Hematopoietic multipotent progenitor cell treated with erythropoietin and hydrocortisone succinate and interleukin-3 and kit ligand, for 6 days (in vitro differentiated cells): ENCODE results near the gene LYL1.

Experiments used
- DNase-seq: peaks from one replicate; pipeline ENCODE4 v3.0.0-alpha.2; 2015

Gene LYL1

DNA sequence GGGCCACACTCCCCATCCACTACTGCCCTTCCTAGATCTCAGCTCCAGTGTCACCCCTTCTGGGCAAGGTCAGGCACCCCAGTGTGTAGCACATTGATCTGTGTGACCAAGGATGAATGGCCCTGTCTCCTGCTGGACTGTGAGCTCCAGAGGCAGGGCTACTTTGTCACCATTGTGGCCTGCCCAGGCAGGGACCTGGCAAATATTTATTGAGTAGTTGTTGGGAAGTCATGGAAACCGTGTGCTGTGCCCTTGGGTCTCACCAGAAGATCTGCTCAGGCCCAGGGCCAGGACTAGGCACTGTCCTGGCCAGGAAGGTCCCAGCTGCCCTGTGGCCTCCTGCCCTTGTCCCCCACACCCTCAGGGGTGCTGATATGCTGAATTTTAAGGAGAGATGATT lies 25.9 kb upstream of the LYL1 start:
- no peak for DNase-seq

DNA sequence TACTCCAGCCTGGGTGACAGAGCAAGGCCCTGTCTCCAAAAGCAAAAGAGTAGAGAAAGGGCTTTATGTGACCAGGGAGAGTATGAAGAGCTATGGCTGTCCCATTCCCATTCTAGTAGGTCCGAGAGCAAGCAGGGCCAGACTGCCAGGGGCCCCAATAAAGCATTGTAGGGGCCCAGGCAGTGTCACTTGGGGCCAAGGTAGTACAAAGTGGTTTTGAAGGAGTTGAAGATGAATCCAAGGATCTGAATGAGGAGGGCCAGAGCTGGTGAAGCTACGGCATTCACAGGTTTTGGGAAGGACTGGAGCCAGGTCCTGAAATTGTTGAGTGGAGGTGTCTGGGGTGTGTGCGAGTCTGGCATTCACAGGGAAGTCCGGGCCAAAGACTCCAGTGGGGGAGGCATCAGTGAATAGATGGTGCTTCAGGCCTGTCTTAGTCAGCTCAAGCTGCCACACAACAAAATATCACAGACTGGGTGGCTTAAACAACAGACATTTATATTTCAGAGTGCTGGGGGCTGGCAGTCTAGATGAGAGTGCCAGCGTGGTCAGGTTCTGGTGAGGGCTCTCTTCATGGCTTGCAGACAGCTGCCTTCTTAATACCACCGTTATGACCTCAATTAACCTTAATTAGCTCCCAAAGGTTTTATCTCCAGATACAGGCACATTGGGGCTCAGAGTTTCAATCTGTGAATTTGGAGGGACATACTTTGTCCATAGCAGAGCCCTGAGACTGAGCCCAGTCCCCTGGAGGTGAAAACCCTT lies 25.3 kb upstream of the LYL1 start:
- DNase-seq, result peak; percentile 40

DNA sequence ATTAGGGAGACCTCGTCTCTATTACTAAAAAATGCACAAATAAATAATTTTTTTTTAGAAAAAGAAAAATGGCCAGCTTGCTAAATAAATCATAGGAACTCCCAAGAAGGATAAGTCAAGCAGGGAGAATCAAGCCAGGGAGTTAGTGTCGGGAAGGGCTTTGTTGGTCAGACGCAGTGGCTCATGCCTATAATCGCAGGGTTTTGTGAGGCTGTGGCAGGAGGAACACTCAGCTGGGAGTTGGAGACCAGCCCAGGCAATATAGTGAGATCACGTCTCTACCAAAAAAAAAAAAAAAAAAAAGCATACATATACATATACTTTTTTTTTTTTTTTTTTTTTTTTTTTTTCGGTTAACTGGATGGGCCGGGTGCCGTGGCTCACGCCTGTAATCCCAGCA lies 24.4 kb upstream of the LYL1 start:
- no peak for DNase-seq

DNA sequence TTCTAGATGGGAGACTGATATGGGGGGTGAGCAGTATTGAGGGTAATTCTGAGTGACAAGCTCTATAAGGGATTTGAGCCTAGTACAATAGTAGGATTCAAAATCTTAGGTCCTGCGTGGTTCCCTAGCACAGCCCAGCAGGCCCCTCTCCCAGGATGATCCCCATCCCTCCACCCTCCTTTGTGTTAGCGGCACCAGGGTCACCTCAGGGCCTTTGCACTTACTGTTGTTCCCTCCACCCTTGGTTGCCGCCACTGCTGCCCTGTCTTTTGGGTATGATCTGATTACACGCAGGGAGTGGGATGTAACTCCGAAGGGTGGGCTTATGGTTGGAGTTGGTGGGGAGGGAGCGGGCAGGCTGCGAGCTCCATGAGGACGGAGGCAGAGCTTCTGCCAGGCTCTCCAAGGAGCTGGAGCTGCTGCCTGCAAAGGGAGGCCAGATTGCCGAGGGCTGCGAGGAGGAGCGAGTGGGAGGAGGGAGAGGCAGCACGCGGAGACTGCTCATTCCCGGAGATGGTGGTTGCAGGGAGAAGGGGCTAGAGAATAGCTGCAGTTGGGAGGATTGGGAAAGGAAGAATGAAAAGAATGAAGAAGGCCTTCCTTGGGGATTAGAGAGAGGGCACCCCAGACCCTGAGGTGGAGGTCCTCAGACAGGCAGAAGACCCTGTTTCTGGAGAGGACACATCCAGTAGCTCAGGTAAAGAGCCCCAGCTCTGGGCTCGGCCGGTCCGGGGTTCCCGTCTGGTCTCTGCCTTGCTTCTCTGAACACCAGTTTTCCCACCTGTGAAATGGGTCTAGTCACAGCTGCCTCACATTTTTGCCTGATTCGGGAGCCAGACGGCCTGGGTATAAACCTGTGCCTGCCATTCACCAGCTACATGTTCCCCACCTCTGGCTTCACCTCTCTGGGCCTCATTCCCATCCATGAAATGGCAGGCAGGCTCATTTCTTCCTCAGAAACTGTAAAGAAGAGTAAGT lies 20.6 kb upstream of the LYL1 start:
- DNase-seq, result no peak

DNA sequence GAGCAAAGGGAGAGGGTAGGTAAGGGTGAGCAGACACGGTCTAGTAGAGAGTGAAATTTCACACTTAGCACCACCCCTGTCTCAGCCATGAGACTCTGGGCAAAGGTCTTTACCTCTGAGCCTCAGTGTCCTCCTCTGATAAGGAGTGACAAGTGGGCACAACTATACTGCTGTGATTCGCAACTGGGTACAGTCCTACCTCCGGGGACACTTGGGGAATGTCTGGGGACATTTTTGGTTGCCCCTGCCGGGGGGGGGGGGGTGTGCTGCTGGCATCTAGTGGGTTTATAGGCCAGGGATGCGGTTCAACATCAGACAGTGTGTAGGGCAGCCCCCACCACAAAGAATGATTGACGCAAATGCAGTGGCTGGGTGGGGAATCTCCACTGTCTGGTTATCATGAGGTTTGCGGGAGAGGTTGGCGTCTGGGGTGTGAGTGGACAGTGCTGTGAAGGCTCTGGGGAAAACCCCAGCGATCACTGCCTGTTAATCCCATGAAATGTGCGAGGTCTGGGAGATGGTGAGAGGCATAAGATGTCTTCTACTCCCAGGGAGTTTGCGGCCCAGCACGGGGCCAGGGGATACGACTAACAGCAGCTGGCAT lies 19.7 kb upstream of the LYL1 start:
- no peak for DNase-seq

DNA sequence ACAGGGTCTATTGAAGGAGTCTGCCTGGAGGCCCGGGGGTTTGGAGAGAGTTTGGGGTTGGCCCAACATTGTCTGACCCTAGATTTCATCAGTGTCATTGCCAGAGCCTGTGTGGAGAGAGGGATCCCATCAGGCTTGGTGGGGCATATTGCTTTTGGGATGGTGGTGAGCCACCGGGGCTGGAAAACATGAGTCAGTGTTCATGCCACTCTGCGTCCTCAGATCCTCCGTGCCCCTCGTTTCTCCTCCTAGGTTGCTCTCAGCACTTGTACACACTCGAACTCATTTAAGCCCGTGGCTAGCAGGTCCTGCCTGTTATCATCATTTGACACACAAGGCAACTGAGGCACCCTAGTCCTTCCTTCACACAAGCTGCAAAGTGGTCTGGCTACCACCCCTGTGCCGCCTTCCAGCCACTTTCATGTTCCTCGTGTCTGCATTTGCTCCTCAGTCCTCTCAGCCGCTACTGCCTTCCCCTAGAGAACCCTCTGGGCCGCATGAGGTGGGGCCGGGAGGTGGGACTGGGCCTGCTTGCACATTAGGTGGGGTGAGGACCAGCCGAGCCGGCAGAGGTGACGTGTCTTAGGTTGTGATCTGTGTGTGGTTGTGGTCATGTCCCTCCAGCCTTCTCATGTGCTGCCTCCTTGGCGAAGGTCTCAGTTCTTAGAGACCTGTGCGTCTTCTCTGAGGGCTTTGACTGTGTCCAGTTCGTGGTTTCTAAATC lies 19.1 kb upstream of the LYL1 start:
- DNase-seq, result no peak

DNA sequence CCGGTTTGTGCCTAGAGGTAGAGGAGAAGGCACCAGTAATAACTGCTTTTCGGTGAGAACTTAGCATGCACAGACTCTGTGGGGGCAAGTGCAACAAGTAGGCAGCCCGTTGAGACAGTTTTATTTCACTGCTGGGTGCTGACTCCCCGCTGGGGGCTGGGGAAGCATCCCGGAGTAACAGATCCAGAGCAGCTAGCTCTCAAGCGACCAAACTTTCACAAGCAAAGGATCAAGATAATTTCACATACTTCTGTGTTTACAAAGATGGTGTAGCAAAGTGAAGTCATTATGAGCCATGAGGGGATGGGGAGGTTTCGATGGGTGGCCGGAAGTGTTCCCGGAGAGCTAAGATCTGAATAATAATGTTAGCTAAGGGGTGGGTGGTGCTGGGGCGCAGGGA lies 18.2 kb upstream of the LYL1 start:
- no peak for DNase-seq

DNA sequence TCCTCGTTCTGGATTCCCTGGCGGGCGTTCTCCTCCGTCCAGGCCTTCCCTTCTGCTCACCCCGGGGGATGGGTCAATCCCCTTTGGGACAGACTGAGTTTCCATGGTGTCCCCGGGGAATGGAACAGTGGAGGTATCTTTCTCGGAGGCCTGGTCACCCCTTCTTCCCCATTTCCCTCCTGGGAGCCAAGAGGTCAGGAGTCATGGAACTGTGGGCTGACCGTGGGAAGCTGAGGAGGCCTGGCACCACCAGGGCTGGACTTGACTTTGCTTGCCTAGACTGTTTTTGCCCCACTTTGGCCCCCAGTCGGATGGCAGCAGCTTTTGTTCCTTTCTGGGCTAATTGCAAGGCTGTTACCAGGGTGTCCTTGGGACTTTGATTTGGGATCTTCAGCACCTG lies 17.4 kb upstream of the LYL1 start:
- DNase-seq, result no peak

DNA sequence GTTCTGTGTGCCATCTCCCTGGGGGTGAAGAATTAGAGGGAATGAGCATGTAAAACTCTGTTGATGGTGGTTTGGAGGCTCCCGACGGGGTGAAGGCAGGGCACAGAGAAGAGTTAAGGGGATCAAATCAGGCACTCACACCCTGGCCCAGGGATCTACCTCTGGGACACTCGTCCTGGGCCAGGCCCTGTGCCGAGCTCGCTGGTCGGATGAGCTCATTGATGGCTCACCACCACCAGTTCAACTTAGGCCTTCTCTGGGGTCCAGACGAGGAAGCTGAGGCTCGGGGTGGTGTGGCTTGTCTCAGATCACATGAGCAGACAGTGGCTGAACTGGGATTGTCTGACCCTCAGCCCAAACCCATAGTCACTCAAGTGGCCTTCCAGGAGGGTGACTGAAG lies 17.0 kb upstream of the LYL1 start:
- DNase-seq, result no peak

DNA sequence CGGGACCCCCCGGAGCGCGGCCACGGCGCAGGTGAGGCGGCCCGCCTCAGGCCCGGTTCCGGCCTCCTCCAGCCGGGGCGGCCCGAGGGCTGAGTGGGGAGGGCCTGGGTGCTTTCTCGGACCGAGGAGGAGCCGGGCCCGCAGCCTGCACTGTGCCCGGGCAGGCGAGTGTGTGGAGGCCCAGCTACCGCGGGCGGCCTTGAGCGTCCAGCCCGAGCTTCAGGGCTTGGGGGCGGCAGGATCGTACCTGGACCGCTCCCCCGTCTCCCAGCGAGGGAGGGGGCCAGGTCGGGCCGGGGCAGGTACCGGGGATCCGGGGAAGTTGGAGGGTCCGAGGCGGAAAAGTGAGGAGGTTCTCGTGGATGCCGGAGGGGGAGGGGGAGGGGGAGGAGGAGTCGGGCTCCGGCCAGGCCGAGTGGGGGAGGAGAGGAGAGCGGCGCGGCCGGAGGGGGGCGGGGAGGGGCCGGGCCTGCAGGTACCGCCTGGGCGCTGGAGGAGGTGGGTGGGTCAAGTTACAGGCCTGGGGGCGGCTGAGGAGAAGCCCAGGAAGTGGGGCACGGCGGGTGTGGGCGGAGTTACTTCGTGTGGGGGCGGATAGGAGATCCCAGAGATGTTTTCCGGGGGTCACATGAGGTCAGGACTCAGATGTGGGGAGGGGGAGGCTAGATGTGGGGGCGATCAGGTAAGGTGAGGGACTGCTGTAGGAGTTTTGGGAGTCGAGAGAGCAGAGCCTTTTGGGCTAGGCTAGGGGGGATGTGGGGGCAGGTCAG lies 16.0 kb upstream of the LYL1 start:
- peak; percentile 76 for DNase-seq

DNA sequence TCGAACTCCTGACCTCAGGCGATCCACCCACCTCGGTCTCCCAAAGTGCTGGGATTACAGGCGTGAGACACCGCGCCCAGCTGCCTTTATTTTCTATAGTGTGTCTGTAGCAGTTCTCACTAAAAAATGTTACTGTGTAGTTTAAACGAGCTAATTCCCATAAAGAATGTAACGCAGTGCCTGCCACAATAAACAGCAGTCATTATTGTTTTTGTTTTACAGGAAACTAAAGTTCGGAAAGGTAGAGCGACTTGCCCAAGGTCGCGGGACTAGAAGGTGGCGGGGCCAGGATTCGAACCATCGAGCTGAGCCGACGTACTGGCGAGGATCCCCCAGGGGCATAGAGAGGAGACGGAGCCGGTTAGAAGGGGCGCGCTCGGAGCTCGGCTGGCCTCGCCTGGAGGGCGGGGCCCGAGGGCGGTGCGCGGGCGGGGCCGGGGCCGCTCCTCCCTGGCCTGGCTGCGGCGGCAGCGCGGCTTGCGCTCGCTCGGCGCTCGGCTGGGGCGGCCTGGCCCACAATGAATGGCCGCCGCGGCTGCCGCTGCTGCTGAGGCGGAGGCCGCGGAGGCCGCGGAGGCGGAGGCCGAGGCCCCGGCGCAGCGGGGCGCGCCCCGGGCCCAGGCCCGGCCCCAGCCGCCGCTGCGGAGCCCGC lies 15.2 kb upstream of the LYL1 start, which contains the start of gene NACC1:
Gene NACC1, plus strand, starts transcription at position 493 of the 652 bp plus-strand sequence. CDS start 16,944 bp downstream, outside the sequence.
- peak; percentile 94 for DNase-seq

DNA sequence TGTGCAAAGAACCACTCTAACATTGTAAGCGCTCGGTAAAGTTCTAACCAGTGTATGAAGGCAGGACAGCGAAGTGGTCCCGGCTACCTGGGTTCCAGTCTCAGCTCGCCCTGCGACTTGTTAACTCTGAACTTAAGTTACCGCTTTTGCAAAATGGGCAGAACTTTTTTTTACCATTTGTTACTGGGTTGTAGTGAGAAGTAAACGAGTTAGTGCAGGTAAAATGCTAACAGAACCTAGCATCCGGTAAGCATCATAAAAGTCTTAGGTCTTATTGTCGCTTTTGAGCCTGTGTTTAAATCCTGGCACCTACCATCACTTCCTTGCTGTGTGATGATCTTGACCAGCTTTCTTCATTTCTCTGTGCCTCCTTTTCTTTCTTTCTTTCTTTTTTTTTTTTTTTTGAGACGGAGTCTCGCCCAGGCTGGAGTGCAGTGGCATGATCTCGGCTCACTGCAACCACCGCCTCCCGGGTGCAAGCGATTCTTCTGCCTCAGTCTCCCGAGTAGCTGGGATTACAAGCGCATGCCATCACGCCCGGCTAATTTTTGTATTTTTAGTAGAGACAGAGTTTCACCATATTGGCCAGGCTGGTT lies 14.6 kb upstream of the LYL1 start:
- no peak for DNase-seq

DNA sequence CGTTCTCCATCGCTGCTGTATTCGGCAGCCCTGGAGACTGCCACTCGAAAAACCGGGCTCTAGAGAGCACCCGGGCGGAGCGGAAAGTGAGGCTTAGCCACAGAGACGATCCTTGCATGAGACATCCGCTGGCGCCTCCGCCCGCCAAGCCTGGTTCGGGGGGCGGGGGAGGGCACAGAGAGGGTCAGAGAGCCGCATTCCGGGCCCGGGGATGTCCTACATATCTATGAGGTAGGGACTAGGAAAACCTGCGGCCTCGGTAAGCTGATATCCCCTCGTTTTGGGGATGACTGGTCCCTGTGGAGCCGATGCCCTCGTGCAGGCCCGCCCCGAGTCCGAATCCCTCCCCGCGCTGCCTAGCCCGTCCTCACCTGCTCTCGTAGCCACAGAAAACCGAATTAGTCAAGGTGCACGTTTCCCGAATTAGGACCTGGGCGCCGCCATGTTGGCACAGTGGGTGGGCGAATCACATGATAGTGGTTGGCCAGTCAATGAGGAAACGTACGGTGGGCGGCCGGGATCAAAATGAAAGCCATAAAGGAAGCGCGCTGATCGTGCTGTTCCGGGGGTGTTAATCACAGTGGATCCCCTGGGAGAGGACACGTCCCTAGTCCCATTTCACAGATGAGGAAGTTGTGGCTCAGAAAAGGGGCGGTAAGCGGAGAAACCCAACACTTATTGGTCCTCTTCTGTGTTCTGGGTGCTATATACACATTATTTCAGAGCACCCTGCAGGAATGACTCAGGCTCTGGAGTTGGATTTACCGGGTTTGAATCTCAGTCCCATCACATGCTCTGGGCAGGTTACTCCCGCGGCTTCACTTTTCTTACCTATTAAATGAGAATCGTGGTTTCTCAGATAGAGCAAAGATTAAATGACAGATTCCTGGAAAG lies 13.9 kb upstream of the LYL1 start, which contains the start of gene TRMT1:
Gene TRMT1, minus strand, starts transcription at position 459 of the 894 bp plus-strand sequence. Its CDS starts 341 bp downstream, at position 118.
- peak; percentile 97 for DNase-seq

DNA sequence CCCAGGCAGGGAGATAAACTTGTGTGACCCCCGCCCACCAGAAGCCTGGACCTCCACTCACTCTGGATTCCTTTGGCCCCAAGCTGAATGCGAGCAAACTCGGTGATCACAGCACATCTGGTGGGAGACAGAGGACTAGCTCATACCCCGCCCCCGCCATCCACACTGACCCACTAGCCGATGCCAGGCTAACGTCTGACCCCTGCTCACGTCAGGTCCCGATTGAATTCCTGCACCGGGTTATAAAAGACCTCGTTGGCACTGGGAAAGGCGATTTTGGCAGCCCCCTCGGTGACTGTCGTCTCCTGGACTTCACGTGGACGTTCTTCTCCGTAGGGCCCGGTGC lies 13.3 kb upstream of the LYL1 start:
- DNase-seq, result no peak

DNA sequence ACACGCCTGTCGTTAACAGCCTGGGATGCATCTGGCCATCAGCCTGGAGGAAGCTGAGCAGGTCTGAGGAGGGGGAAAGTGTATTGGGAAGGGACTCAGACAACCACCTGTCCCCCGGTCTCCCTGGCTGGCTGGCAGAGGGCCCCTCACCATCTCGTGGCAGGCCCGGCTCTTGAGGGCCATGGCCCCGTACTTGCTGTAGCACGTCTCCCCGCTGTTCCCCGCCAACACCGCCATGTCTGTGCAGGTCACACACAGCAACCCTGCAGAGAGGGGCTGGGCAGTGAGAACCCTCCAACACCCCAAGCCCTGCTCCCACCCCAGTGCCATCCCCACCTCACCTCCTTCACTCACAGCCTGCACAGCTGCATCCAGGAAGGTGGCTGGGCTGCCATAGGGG lies 9.9 kb upstream of the LYL1 start:
- no peak for DNase-seq

DNA sequence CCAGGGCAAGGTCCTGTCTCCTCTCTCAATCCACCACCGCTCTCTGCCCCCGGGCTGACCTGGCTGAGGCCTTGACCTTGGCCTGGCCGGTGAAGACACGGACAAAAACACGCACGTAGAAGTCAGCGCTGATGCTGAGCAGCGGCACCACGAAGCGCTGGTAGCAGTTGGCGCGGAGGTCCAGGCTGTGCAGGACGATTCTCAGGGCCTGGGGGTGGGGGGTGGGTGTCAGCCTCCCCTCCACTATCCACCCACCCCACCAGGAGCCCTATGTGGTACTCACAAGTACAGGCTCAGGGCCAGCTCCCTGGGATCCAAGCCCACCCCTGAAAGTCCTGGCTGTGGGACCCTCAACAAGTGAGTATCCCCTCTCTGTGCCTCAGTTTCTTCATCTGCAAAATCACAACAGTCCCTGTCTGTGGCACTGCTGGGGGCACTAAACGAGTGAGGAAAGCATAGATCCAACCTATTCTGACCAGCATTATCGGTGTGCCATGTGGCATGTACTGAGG lies 7.5 kb upstream of the LYL1 start:
- no peak for DNase-seq

DNA sequence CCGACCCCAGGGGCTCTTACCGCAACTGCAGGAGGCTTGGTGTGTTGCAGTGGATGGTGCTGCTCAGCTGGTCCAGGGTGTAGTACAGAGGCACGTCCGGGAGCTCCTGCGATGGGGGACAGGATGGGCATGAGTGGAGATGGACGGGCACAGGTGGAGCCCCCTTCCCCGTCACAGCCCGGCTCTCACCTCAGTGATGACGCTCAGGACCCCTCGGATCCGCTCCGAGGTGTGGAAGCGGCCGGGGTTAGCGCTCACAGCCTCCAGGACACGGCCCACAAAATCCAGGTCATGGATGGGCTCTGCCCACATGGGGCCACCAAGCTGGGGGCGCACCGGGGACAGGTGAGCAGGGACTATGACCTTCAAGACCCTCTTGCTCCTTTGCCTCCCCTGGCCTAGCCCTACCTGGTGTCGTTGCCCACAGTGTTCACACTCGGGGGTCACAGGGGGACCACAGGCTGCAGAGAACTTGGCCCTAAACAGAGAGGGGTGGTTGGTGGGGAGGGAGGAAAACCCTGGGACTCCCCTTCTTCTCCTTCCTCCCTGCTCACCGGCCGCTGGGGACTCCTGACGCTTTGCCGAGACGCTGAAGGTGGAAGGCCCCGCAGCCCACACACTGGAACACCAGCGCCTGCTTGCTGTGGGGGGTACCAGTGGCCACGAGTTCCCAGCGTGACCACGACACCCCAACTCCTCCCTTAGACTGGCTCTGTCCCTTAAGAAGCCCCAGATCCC lies 6.9 kb upstream of the LYL1 start:
- no peak for DNase-seq

DNA sequence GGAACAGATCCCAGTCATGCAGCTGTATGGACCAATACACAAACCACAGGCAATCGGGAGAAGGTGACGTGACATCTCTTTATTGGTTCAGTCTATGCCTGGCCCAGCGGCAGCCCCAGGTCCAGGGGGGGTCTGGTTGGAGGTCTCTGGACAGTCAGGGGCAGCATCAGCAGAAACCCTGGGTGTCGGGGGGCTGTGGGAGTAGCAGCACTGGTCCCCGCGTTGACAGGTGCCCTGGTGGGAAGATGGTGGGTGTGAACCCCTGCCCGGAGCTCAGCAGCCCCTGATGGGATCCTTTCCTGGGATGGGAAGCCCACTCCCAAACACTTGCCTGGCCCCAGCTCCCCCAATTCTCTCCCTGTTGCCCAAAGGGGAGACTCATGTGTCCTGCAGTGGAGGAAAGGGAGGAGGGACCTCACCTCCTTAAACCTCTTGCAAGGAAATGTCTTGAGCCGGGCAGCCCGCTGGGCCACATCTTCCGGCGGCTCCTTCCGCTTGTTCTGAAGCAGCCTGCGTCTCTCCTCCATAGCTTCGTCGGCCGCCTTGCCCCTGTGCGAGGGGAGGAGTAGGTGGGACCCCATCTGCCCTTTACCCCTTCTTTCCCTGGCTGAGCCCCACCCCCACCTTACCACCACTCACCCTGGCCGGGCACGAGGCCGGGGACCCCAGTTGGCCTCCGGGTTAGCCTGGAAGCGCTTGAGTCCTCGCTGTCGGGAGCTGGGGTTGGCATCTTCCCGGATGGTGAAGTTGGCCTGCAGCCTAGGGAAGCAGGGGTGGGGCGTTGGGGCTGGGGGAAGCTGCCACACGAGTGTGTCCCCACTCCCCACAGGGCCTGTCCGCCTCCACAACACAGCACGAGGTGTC lies 2.4 kb upstream of the LYL1 start:
- peak; percentile 69 for DNase-seq
